Stimulated activated CD8-positive, alpha-beta memory T cell treated with anti-CD3 and anti-CD28 coated beads, Interleukin-4, amount 100 ng/mL, for 24 hours (primary cell): ENCODE results near the gene ZNF181.
A peak's percentile ranks its signal among the peaks of the same experiment; 100 is the strongest.

Experiments
- DNase-seq: peaks from one replicate; pipeline ENCODE4 v3.0.0-alpha.2; 2020; ENCODE audit warnings: low read depth

The ZNF181 gene

DNA sequence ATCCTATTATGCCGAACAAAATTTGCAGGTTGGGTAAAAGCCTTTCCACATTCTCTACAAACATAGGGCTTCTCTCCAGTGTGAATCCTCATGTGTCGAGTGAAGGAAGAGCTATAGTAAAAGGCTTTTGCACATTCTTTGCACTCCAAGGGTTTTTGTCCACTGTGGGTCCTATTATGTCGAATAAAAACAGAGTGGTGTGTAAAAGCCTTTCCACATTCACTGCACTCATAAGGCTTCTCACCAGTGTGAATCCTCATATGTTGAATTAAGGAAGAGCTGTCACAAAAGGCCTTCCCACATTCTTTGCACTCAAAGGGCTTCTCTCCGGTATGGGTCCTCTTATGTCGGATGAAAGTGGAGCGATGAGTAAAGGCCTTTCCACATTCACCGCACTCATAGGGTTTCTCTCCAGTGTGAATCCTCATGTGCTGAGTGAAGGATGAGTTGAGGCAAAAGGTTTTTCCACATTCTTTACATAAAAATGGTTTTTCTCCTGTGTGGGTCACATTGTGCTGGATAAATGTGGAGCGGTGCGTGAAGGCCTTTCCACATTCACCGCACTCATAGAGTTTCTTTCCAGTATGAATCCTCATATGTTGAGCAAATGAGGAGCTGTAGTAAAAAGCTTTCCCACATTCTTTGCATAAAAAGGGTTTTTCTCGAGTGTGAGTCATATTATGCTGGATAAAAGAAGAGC is 25.3 kb downstream of the ZNF181 start:
- no peak for DNase-seq

DNA sequence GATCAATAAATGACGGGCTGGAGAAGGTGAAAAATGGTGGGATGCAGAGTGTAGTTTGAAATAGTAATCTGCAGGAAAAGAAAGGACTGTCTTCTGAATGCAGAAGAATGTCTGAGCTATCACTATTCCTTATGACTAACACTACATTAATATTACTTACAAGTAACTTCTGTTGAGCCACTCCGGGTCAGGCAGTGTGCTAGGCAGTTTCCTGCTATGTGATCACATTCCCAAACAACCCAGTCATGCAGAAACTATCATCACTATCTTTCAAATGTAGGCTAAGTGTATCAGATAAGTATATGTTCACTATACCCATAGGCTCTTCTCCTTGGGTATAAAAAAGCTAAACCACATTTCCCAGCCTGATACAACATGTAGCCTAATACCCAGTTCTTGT is 32.3 kb downstream of the ZNF181 start:
- DNase-seq = no peak

- DNase-seq = no peak
These were observed 33.9 kb downstream of the ZNF181 start for GRCh38 chr19:34767951-34768350.

DNA sequence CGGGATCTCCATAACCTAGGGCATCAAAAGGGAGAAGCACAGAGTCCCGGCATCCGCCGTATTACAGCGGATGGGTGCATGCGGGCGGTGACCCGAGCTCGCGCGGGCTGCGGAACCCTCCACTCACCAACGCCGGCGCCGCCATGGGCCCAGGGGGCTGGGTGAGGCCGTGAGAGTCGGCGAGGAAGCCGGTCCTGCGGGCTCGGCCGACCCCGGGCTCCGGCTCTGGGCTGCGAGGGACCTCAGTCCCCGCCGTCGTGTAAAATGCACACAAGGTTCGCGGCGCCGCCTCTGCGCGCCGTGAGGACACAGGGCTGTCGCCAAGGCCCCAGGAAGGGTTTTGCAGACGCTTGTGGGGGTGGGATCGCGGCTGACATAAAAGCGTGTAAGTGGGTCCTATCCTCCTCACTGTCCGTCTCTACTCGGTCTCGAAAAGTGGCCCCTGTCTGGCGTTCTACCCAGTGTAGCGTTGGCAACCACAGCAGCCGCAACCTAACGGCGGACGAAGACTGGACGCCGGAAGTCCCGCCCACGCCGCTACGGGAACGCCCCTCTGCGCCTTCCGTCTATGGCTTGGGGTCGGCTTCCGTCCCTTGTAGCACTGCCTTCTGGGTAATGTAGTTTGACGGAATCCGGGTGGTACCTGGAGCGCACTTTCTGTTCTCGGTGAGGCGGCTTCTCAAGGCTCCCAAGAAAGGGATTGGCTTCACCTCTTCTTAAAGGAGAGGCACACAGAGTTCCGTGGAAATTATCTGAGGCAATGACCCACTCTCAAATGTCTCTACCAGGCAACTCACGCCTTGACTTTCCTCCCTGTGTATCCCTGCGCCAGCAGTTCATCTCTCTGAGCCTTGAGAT is 38.9 kb downstream of the ZNF181 start, which contains the start of gene ZNF599:
Gene ZNF599 (minus strand): TSS at position 519 of the 858 bp plus-strand sequence. CDS start 374 bp downstream, at position 145.
- DNase-seq = peak; percentile 87

GRCh38 chr19:34773555-34773864 is 39.5 kb downstream of the ZNF181 start:
- no peak for DNase-seq

DNA sequence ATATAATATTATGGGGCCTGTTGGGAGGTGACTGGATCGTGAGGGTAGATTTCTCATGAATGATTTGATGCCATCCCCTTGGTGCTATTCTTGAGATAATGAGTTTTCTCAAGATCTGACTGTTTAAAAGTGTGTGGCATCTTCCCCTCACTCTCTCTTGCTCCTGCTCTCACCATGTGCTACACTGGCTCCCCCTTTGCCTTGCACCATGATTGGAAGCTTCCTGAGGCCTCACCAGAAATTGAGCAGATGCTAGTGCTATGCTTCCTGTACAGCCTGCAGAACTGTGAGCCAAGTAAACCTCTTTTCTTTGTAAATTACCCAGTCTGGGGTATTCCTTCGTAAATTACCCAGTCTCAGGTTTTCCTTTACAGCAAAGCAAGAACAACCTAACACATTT is 40.8 kb downstream of the ZNF181 start:
- no peak for DNase-seq

DNA sequence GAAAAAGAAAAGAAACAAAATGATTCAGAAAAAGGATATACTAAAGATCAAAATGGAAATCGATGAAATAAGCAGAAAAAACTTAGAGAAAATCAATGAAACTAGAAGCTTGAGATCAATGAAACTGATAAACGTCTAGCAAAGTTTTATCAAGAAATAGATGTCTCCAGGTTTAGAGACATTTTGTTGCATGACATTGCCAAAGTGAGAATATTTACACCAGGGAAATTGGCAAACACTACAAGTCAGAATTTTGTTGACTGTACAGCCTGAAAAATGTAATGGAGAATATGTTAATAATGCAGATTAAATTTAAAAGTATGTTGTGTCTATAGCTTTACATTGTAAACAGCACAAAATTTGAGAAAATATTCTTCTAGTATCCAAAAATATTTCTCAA is 44.3 kb downstream of the ZNF181 start:
- DNase-seq = no peak

- DNase-seq = no peak
These were observed 45.6 kb downstream of the ZNF181 start for GRCh38 chr19:34779652-34780051.

- DNase-seq = no peak
These were observed 52.2 kb downstream of the ZNF181 start for GRCh38 chr19:34786236-34786635.

GRCh38 chr19:34787059-34787824 is 53.2 kb downstream of the ZNF181 start:
- DNase-seq = no peak

DNA sequence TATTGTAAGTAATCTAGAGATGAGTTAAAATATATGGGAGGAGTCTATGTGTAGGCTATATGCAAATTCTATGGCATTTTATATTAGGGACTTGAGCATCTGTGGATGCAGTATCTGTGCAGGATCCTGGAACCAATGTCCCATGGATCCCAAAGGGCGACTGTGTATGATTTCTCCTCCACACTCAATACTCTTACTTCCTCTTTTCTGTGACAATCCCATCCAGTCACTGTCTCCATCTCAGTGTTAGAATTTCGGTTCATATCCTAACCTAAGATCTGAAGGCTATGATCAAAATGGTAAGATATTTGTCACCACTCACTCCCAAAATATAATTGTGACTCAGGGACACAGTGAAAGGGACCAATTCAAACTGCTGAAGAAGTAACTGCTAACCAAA is 54.0 kb downstream of the ZNF181 start:
- DNase-seq = no peak

DNA sequence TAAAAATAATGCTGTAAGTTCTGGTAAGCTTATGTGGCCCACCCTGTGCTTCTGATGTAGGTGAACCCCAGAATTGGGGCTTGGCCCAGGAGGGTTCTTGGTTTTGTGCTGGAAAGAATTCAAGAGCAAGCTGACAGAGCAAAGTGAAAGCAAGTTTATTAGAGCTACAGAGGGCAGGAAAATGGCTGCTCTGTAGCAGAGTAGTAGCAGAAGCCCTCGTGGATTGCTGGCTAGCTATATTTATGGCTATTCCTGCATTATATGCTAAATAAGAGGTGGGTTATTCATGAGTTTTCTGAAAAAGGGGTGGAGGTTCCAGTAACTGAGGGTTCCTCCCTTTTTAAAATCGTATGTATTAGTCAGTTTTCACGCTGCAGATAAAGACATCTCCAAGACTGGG is 59.5 kb downstream of the ZNF181 start:
- DNase-seq = no peak

- DNase-seq = no peak
These were observed 60.3 kb downstream of the ZNF181 start for GRCh38 chr19:34794066-34794960.
